Trophoblast cell (in vitro differentiated cells and primary cell): ENCODE measurements around the gene CD40.

ENCODE experiments used
- DNase-seq, 2 donors: peaks; one replicate each; pipeline ENCODE4 v3.0.0-alpha.2; 2016
- H2AFZ ChIP-seq: 2 replicates; pipeline ENCODE4 v1.6.1; 2013; ENCODE audit warnings: low read length, moderate library complexity, mild to moderate bottlenecking; ENCODE audit not compliant: insufficient read depth, poor library complexity
- H2AK5ac ChIP-seq: 2 replicates; pipeline ENCODE4 v1.6.1; 2013; ENCODE audit warnings: mild to moderate bottlenecking, low read length
- H2BK120ac ChIP-seq: 2 replicates; pipeline ENCODE4 v1.6.1; 2013; ENCODE audit warnings: low read length, mild to moderate bottlenecking, moderate library complexity; ENCODE audit not compliant: insufficient read depth, poor library complexity
- H2BK12ac ChIP-seq: 2 replicates; pipeline ENCODE4 v1.6.1; 2013; ENCODE audit warnings: mild to moderate bottlenecking, low read length, moderate library complexity
- H2BK5ac ChIP-seq: 2 replicates; pipeline ENCODE4 v1.6.1; 2013; ENCODE audit warnings: low read length, low read depth, moderate library complexity, mild to moderate bottlenecking; ENCODE audit not compliant: poor library complexity
- H3K14ac ChIP-seq: 2 replicates; pipeline ENCODE4 v1.6.1; 2013; ENCODE audit warnings: mild to moderate bottlenecking, low read length
- H3K18ac ChIP-seq: 2 replicates; pipeline ENCODE4 v1.6.1; 2013; ENCODE audit warnings: mild to moderate bottlenecking, low read length
- H3K23ac ChIP-seq: 2 replicates; pipeline ENCODE4 v1.6.1; 2013; ENCODE audit warnings: low read length
- H3K27ac ChIP-seq: 2 replicates; pipeline ENCODE4 v1.5.1; 2013; ENCODE audit warnings: low read depth, mild to moderate bottlenecking, inconsistent platforms, low read length, moderate library complexity
- H3K27me3 ChIP-seq: 2 replicates; pipeline ENCODE4 v1.6.1; 2013; ENCODE audit warnings: inconsistent platforms, mild to moderate bottlenecking, low read length, moderate library complexity; ENCODE audit not compliant: insufficient read depth
- H3K36me3 ChIP-seq, 2 experiments: 1 replicate in 1 of 2; 2 replicates in 1 of 2; pipeline ENCODE4 v1.6.1; 2013; ENCODE audit warnings: low read length in 2 of 2, mild to moderate bottlenecking in 2 of 2, moderate library complexity in 1 of 2; ENCODE audit not compliant: insufficient read depth in 2 of 2, control insufficient read depth in 1 of 2
- H3K4ac ChIP-seq: 2 replicates; pipeline ENCODE4 v1.6.1; 2013; ENCODE audit warnings: low read depth, mild to moderate bottlenecking, low read length, moderate library complexity
- H3K4me1 ChIP-seq, 2 experiments: 1 replicate in 1 of 2; 2 replicates in 1 of 2; pipeline ENCODE4 v1.6.1; 2013; ENCODE audit warnings: low read length in 2 of 2, mild to moderate bottlenecking in 2 of 2, moderate library complexity in 1 of 2; ENCODE audit not compliant: insufficient read depth in 2 of 2, control insufficient read depth in 1 of 2
- H3K4me2 ChIP-seq: 2 replicates; pipeline ENCODE4 v1.6.1; 2013; ENCODE audit warnings: inconsistent platforms, mild to moderate bottlenecking, low read length, moderate library complexity
- H3K4me3 ChIP-seq: 2 replicates; pipeline ENCODE4 v1.5.1; 2013; ENCODE audit warnings: mild to moderate bottlenecking, low read depth, low read length, inconsistent platforms
- H3K79me1 ChIP-seq: one replicate; pipeline ENCODE4 v1.6.1; 2013; ENCODE audit warnings: low read length
- H3K79me2 ChIP-seq: 2 replicates; pipeline ENCODE4 v1.6.1; 2013; ENCODE audit warnings: low read length, mild to moderate bottlenecking; ENCODE audit not compliant: control insufficient read depth, insufficient read depth, poor library complexity
- H3K9ac ChIP-seq: 2 replicates; pipeline ENCODE4 v1.6.1; 2013; ENCODE audit warnings: mild to moderate bottlenecking, low read length
- H3K9me3 ChIP-seq: 2 replicates; pipeline ENCODE4 v1.6.1; 2013; ENCODE audit warnings: low read depth, mild to moderate bottlenecking, control low read depth, inconsistent platforms, low read length; ENCODE audit not compliant: insufficient read depth
- H4K12ac ChIP-seq: 2 replicates; pipeline ENCODE4 v1.6.1; 2013; ENCODE audit warnings: low read depth, mild to moderate bottlenecking, low read length, moderate library complexity
- H4K8ac ChIP-seq: 2 replicates; pipeline ENCODE4 v1.6.1; 2013; ENCODE audit warnings: low read depth, mild to moderate bottlenecking, low read length, moderate library complexity
- H4K91ac ChIP-seq: one replicate; pipeline ENCODE4 v1.6.1; 2013; ENCODE audit warnings: low read depth, mild to moderate bottlenecking, low read length, moderate library complexity
- WGBS: extraction: QIAGEN DNeasy Blood & Tissue Kit; methylation state at CpG from one replicate; pipeline ENCODE4 v1.1.7; 2013; ENCODE audit warnings: missing lambda C conversion rate; ENCODE audit not compliant: insufficient read length, insufficient coverage; ENCODE audit errors: extremely low coverage; 5-methylcytosine and 5-hydroxymethylcytosine counted together

The CD40 gene

GRCh38 chr20:46137816-46138215 is 19.7 kb downstream of the CD40 start:
- Histone ChIP-seq H3K23ac (no peak overlapping the region), H2BK5ac (no peak overlapping the region), H3K4ac (no peak overlapping the region), H3K9me3 (no peaks in the 10 kb centered on the region), H3K36me3 (no peaks in the 10 kb centered on the region), H3K27ac (no peak overlapping the region), H2AFZ (no peak overlapping the region), H4K12ac (no peak overlapping the region), H2AK5ac (no peak overlapping the region), H2BK120ac (no peak overlapping the region), H3K4me2 (no peak overlapping the region), H3K9ac (no peak overlapping the region), H3K79me1 (no peaks in the 10 kb centered on the region), H4K91ac (no peak overlapping the region), H3K4me3 (no peak overlapping the region), H3K79me2 (no peaks in the 10 kb centered on the region), H4K8ac (no peak overlapping the region), H3K18ac (no peak overlapping the region), H3K4me1 (no peaks in the 10 kb centered on the region), H2BK12ac (no peak overlapping the region), H3K27me3 (no peaks in the 10 kb centered on the region), H3K14ac (no peak overlapping the region)
- no CpG with 5 or more reads among the region's 5 CpGs for WGBS
- no peak for DNase-seq

- Histone ChIP-seq H3K27ac (no peak overlapping the region), H4K91ac (no peak overlapping the region), H4K8ac (no peak overlapping the region), H3K4ac (no peak overlapping the region), H3K9me3 (no peaks in the 10 kb centered on the region), H3K4me2 (no peak overlapping the region), H2AFZ (no peak overlapping the region), H2BK120ac (no peak overlapping the region), H3K4me3 (no peak overlapping the region), H3K18ac (no peak overlapping the region), H3K9ac (no peak overlapping the region), H3K27me3 (no peaks in the 10 kb centered on the region), H3K36me3 (no peaks in the 10 kb centered on the region), H3K79me2 (no peaks in the 10 kb centered on the region), H4K12ac (no peak overlapping the region), H3K4me1 (no peaks in the 10 kb centered on the region), H3K79me1 (no peaks in the 10 kb centered on the region), H3K23ac (no peak overlapping the region), H3K14ac (no peak overlapping the region), H2BK5ac (no peak overlapping the region), H2AK5ac (no peak overlapping the region), H2BK12ac (no peak overlapping the region)
- no peak for DNase-seq
- WGBS = no CpG with 5 or more reads among the region's 8 CpGs
Observed at GRCh38 chr20:46139266-46139889, 21.3 kb downstream of the CD40 start.

DNA sequence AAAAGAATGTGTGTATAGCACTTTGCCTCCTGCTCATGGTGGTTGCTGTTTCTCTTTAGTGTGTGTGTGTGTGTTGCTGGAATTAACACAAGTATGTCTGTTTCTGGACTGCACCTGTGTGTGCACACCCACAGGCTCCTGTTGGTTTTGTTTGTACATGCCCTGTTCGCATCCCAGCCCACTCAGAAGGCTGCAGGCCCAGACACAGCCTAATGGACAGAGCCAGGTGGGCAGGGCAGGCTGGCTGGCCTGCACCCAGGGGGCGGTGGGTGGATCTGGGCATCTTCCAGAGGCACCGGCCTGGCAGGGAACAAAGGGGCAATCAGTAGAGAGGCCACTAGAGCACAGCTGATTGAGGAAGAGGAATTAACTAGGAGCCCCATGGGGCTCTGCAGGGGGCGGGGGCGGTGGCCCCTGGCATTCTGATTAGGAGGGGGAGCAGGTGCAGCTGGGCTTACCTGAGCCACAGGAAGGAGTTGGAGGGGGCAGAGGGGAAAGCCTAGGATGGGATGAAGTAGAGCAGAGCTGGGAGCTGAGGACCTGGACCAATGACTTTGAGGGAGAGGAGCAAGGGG is 21.9 kb downstream of the CD40 start:
- H4K12ac ChIP-seq = no peak overlapping the region
- H3K23ac ChIP-seq = no peak overlapping the region
- no peaks in the 10 kb centered on the region for H3K4me1 ChIP-seq
- no peak overlapping the region for H3K4ac ChIP-seq
- H2BK120ac ChIP-seq = no peak overlapping the region
- no peaks in the 10 kb centered on the region for H3K27me3 ChIP-seq
- H3K18ac ChIP-seq = no peak overlapping the region
- no peak overlapping the region for H2AK5ac ChIP-seq
- no peaks in the 10 kb centered on the region for H3K79me1 ChIP-seq
- H4K8ac ChIP-seq = no peak overlapping the region
- no peak for DNase-seq
- no peaks in the 10 kb centered on the region for H3K36me3 ChIP-seq
- no peak overlapping the region for H3K27ac ChIP-seq
- H2AFZ ChIP-seq = no peak overlapping the region
- H3K9me3 ChIP-seq = no peaks in the 10 kb centered on the region
- WGBS = no CpG with 5 or more reads among the region's 5 CpGs
- H2BK5ac ChIP-seq = no peak overlapping the region
- no peak overlapping the region for H4K91ac ChIP-seq
- H3K14ac ChIP-seq = no peak overlapping the region
- H3K9ac ChIP-seq = no peak overlapping the region
- H3K4me2 ChIP-seq = no peak overlapping the region
- H3K79me2 ChIP-seq = no peaks in the 10 kb centered on the region
- H3K4me3 ChIP-seq = no peak overlapping the region
- H2BK12ac ChIP-seq = no peak overlapping the region

DNA sequence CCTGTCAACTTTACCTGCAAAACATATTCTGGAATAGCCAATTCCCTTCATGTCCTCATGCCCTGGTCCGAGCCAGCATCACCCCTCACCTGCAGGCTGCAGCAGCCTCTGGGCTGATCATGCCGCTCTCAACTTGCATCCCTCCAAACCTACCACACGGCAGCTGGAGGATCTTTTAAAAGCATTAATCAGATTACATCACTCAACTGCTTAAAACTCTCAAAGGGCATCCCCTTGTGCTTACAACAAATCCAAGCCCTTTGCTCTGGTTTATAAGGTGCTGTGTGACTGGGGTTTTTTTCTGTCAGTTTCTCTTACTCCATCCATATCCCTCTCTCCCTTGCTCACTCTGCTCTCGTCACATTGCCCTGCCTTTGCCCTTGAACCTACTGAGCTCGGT is 24.0 kb downstream of the CD40 start:
- H3K36me3 ChIP-seq = no peaks in the 10 kb centered on the region
- no peak overlapping the region for H3K14ac ChIP-seq
- no peak overlapping the region for H3K4me3 ChIP-seq
- H3K27ac ChIP-seq = no peak overlapping the region
- no peak overlapping the region for H3K4me2 ChIP-seq
- H3K18ac ChIP-seq = no peak overlapping the region
- no peak overlapping the region for H2BK12ac ChIP-seq
- no peaks in the 10 kb centered on the region for H3K79me1 ChIP-seq
- H2BK5ac ChIP-seq = no peak overlapping the region
- no peak overlapping the region for H2BK120ac ChIP-seq
- H3K9me3 ChIP-seq = no peaks in the 10 kb centered on the region
- H4K8ac ChIP-seq = no peak overlapping the region
- DNase-seq = no peak
- H3K23ac ChIP-seq = no peak overlapping the region
- no peaks in the 10 kb centered on the region for H3K4me1 ChIP-seq
- no peak overlapping the region for H2AK5ac ChIP-seq
- no peak overlapping the region for H3K4ac ChIP-seq
- no peak overlapping the region for H4K12ac ChIP-seq
- H3K79me2 ChIP-seq = no peaks in the 10 kb centered on the region
- no peak overlapping the region for H2AFZ ChIP-seq
- H4K91ac ChIP-seq = no peak overlapping the region
- WGBS = no CpG with 5 or more reads among the region's 5 CpGs
- H3K27me3 ChIP-seq = no peaks in the 10 kb centered on the region
- H3K9ac ChIP-seq = no peak overlapping the region
